Measurements from ENCODE around the gene GPBP1L1. TPM values are rescaled to one million over a fixed set of nuclear protein-coding genes. Genes with fewer than 3 reads are reported as not detected.
"Not testable (repeated sequence)": the region's sequence is repeated elsewhere in the genome, so short reads cannot be mapped to it uniquely, and the experiment has no call there.

GPBP1L1 gene
- polyA plus RNA-seq, 1 donor (not counting 4 experiments of a cell fraction or from before 2014, with no cell fraction given): 64.1 TPM

- H3K4me2 ChIP-seq (ENCODE audit: control insufficient read depth, extremely low read depth, insufficient read depth, low read depth, low read length): peak overlapping the region; percentile 51
- TF ChIP-seq EZH2 (IDR thresholded peaks at IDR 0.05; ENCODE audit: low read length): no peak
- TF ChIP-seq, protein P1, sequence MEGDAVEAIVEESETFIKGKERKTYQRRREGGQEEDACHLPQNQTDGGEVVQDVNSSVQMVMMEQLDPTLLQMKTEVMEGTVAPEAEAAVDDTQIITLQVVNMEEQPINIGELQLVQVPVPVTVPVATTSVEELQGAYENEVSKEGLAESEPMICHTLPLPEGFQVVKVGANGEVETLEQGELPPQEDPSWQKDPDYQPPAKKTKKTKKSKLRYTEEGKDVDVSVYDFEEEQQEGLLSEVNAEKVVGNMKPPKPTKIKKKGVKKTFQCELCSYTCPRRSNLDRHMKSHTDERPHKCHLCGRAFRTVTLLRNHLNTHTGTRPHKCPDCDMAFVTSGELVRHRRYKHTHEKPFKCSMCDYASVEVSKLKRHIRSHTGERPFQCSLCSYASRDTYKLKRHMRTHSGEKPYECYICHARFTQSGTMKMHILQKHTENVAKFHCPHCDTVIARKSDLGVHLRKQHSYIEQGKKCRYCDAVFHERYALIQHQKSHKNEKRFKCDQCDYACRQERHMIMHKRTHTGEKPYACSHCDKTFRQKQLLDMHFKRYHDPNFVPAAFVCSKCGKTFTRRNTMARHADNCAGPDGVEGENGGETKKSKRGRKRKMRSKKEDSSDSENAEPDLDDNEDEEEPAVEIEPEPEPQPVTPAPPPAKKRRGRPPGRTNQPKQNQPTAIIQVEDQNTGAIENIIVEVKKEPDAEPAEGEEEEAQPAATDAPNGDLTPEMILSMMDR (optimal IDR thresholded peaks at IDR 0.05 in 1 of 3, IDR thresholded peaks at IDR 0.05 in 1 of 3, conservative IDR thresholded peaks at IDR 0.05 in 1 of 3; ENCODE audit: extremely low read depth in 1 of 3, insufficient read depth in 2 of 3, low read length in 3 of 3): no peak
- H3K79me2 ChIP-seq (ENCODE audit: control insufficient read depth, insufficient read depth, low read length): peaks cover 97% of the 10 kb centered on the region
- H3K4me3 ChIP-seq (ENCODE audit: control insufficient read depth in 2 of 3, extremely low read depth in 1 of 3, insufficient read depth in 2 of 3, low read depth in 1 of 3, low read length in 3 of 3): no peak overlapping the region
- dilution Hi-C loops (cut with MboI; ENCODE audit: extremely low pct_ligation_motif_present, low sequenced_read_pairs): loop anchor here (25.0 kb wide), 1 partner anchor 183 kb away; no protein-coding TSS in a partner anchor
- peaks cover 2% of the 10 kb centered on the region for H3K9me1 ChIP-seq (ENCODE audit: control insufficient read depth, extremely low read depth, insufficient read depth, low read length)
- peaks cover 18% of the 10 kb centered on the region for H4K20me1 ChIP-seq (ENCODE audit: control insufficient read depth, extremely low read depth, insufficient read depth, low read length)
- H3K9me3 ChIP-seq (ENCODE audit: control insufficient read depth, low read depth, low read length): no peaks in the 10 kb centered on the region
- FAIRE-seq: no peak
- no peak for DNase-seq (ENCODE audit: low read depth, low spot score)
- no peaks in the 10 kb centered on the region for H3K27me3 ChIP-seq (ENCODE audit: control insufficient read depth, extremely low read depth, insufficient read depth, low read length)
- no peak overlapping the region for H2AFZ ChIP-seq (ENCODE audit: control insufficient read depth, low read length)
- H3K9ac ChIP-seq (ENCODE audit: control insufficient read depth, extremely low read depth, insufficient read depth, low read length): no peak overlapping the region
- no peak overlapping the region for H3K27ac ChIP-seq (ENCODE audit: control insufficient read depth, insufficient read depth, low read length)
- peaks cover 0 to 4% of the 10 kb centered on the region in 2 experiments for H3K36me3 ChIP-seq (ENCODE audit: control insufficient read depth in 2 of 2, extremely low read depth in 1 of 2, insufficient read depth in 2 of 2, low read length in 2 of 2)
- H3K4me1 ChIP-seq (ENCODE audit: control insufficient read depth, extremely low read depth, insufficient read depth, low read length): peaks cover 32% of the 10 kb centered on the region
These were observed 7.2 kb downstream of the GPBP1L1 start for GRCh38 chr1:45679123-45679522.

DNA sequence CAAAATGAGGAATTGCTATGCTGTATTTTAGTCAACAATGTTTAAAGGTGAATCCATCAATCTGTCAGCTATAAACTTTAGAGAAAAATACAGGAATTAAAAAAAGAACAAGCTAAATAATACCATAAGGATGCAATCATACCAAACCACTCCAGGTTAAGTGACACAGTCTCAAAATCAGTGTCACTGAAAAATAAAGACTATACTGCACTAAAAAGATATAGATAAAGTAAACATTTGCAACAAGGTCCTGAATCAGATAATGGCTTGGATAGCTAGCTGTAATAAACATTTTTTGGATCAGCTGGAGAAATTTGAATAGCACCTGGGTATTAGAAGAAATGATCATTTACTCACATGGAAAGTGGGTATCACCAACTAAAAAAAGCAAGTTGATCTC, 7.8 kb downstream of the GPBP1L1 start:
- TF ChIP-seq EZH2 (IDR thresholded peaks at IDR 0.05; ENCODE audit: low read length): no peak
- Histone ChIP-seq H3K79me2 (ENCODE audit: control insufficient read depth, insufficient read depth, low read length) (peaks cover 97% of the 10 kb centered on the region), H4K20me1 (ENCODE audit: control insufficient read depth, extremely low read depth, insufficient read depth, low read length) (peaks cover 18% of the 10 kb centered on the region), H3K27ac (ENCODE audit: control insufficient read depth, insufficient read depth, low read length) (no peak overlapping the region), H3K9me3 (ENCODE audit: control insufficient read depth, low read depth, low read length) (no peaks in the 10 kb centered on the region), H3K4me3 (ENCODE audit: control insufficient read depth in 2 of 3, extremely low read depth in 1 of 3, insufficient read depth in 2 of 3, low read depth in 1 of 3, low read length in 3 of 3) (no peak overlapping the region), H3K9me1 (ENCODE audit: control insufficient read depth, extremely low read depth, insufficient read depth, low read length) (peaks cover 2% of the 10 kb centered on the region), H3K27me3 (ENCODE audit: control insufficient read depth, extremely low read depth, insufficient read depth, low read length) (no peaks in the 10 kb centered on the region), H3K4me1 (ENCODE audit: control insufficient read depth, extremely low read depth, insufficient read depth, low read length) (peaks cover 32% of the 10 kb centered on the region), H3K36me3 (ENCODE audit: control insufficient read depth in 2 of 2, extremely low read depth in 1 of 2, insufficient read depth in 2 of 2, low read length in 2 of 2) (peaks cover 0 to 4% of the 10 kb centered on the region in 2 experiments), H2AFZ (ENCODE audit: control insufficient read depth, low read length) (no peak overlapping the region), H3K9ac (ENCODE audit: control insufficient read depth, extremely low read depth, insufficient read depth, low read length) (no peak overlapping the region), H3K4me2 (ENCODE audit: control insufficient read depth, extremely low read depth, insufficient read depth, low read depth, low read length) (no peak overlapping the region)
- no peak for DNase-seq (ENCODE audit: low read depth, low spot score)
- FAIRE-seq: no peak
- dilution Hi-C loops (cut with MboI; ENCODE audit: extremely low pct_ligation_motif_present, low sequenced_read_pairs): loop anchor here (25.0 kb wide), 1 partner anchor 184 kb away; no protein-coding TSS in a partner anchor

GRCh38 chr1:45677751-45678245, 8.5 kb downstream of the GPBP1L1 start:
- Histone ChIP-seq H2AFZ (ENCODE audit: control insufficient read depth, low read length) (no peak overlapping the region), H3K27me3 (ENCODE audit: control insufficient read depth, extremely low read depth, insufficient read depth, low read length) (no peaks in the 10 kb centered on the region), H3K9me1 (ENCODE audit: control insufficient read depth, extremely low read depth, insufficient read depth, low read length) (peaks cover 2% of the 10 kb centered on the region), H3K79me2 (ENCODE audit: control insufficient read depth, insufficient read depth, low read length) (peaks cover 97% of the 10 kb centered on the region), H3K27ac (ENCODE audit: control insufficient read depth, insufficient read depth, low read length) (no peak overlapping the region), H3K4me1 (ENCODE audit: control insufficient read depth, extremely low read depth, insufficient read depth, low read length) (peaks cover 31% of the 10 kb centered on the region), H3K4me2 (ENCODE audit: control insufficient read depth, extremely low read depth, insufficient read depth, low read depth, low read length) (no peak overlapping the region), H3K4me3 (ENCODE audit: control insufficient read depth in 2 of 3, extremely low read depth in 1 of 3, insufficient read depth in 2 of 3, low read depth in 1 of 3, low read length in 3 of 3) (no peak overlapping the region), H3K9me3 (ENCODE audit: control insufficient read depth, low read depth, low read length) (no peaks in the 10 kb centered on the region), H3K36me3 (ENCODE audit: control insufficient read depth in 2 of 2, extremely low read depth in 1 of 2, insufficient read depth in 2 of 2, low read length in 2 of 2) (peaks cover 0 to 4% of the 10 kb centered on the region in 2 experiments), H3K9ac (ENCODE audit: control insufficient read depth, extremely low read depth, insufficient read depth, low read length) (no peak overlapping the region), H4K20me1 (ENCODE audit: control insufficient read depth, extremely low read depth, insufficient read depth, low read length) (peaks cover 22% of the 10 kb centered on the region)
- no peak for DNase-seq (ENCODE audit: low read depth, low spot score)
- no peak for FAIRE-seq
- dilution Hi-C loops (cut with MboI; ENCODE audit: extremely low pct_ligation_motif_present, low sequenced_read_pairs): loop anchor here (25.0 kb wide), 1 partner anchor 185 kb away; no protein-coding TSS in a partner anchor
- no peak for TF ChIP-seq EZH2 (IDR thresholded peaks at IDR 0.05; ENCODE audit: low read length)
- TF ChIP-seq, protein P1 (optimal IDR thresholded peaks at IDR 0.05 in 1 of 3, IDR thresholded peaks at IDR 0.05 in 1 of 3, conservative IDR thresholded peaks at IDR 0.05 in 1 of 3; ENCODE audit: extremely low read depth in 1 of 3, insufficient read depth in 2 of 3, low read length in 3 of 3): no peak

- H3K27me3 ChIP-seq (ENCODE audit: control insufficient read depth, extremely low read depth, insufficient read depth, low read length); DNase-seq (ENCODE audit: low read depth, low spot score); H3K4me3 ChIP-seq (ENCODE audit: control insufficient read depth in 2 of 3, extremely low read depth in 1 of 3, insufficient read depth in 2 of 3, low read depth in 1 of 3, low read length in 3 of 3); H3K9me1 ChIP-seq (ENCODE audit: control insufficient read depth, extremely low read depth, insufficient read depth, low read length); H3K4me2 ChIP-seq (ENCODE audit: control insufficient read depth, extremely low read depth, insufficient read depth, low read depth, low read length); FAIRE-seq; H3K36me3 ChIP-seq (ENCODE audit: control insufficient read depth in 2 of 2, extremely low read depth in 1 of 2, insufficient read depth in 2 of 2, low read length in 2 of 2); H3K9me3 ChIP-seq (ENCODE audit: control insufficient read depth, low read depth, low read length); H3K9ac ChIP-seq (ENCODE audit: control insufficient read depth, extremely low read depth, insufficient read depth, low read length); H2AFZ ChIP-seq (ENCODE audit: control insufficient read depth, low read length); H3K27ac ChIP-seq (ENCODE audit: control insufficient read depth, insufficient read depth, low read length): not testable (repeated sequence)
- H4K20me1 ChIP-seq (ENCODE audit: control insufficient read depth, extremely low read depth, insufficient read depth, low read length): peaks cover 24% of the 10 kb centered on the region
- dilution Hi-C loops (cut with MboI; ENCODE audit: extremely low pct_ligation_motif_present, low sequenced_read_pairs): loop anchor here (25.0 kb wide), 1 partner anchor 186 kb away; no protein-coding TSS in a partner anchor
- peaks cover 25% of the 10 kb centered on the region for H3K4me1 ChIP-seq (ENCODE audit: control insufficient read depth, extremely low read depth, insufficient read depth, low read length)
- peaks cover 96% of the 10 kb centered on the region for H3K79me2 ChIP-seq (ENCODE audit: control insufficient read depth, insufficient read depth, low read length)
These were observed 9.8 kb downstream of the GPBP1L1 start for GRCh38 chr1:45676553-45676952.
